Hepatocyte (in vitro differentiated cells): Measurements from ENCODE around the gene LTO1.

Source experiments
- EZH2 ChIP-seq: fragments of 200-600 bp; sonication (generic); IDR thresholded peaks from 2 replicates; pipeline ENCODE4 v1.6.1; 2016; ENCODE audit warnings: antibody characterized with exemption, mild to moderate bottlenecking, borderline replicate concordance
- TF ChIP-seq, protein P1 (sequence below): fragments of 200-600 bp; sonication (generic); IDR thresholded peaks from 2 replicates; pipeline ENCODE4 v1.5.1; 2016; ENCODE audit warnings: antibody characterized with exemption, mild to moderate bottlenecking; ENCODE audit not compliant: poor library complexity

DNA sequence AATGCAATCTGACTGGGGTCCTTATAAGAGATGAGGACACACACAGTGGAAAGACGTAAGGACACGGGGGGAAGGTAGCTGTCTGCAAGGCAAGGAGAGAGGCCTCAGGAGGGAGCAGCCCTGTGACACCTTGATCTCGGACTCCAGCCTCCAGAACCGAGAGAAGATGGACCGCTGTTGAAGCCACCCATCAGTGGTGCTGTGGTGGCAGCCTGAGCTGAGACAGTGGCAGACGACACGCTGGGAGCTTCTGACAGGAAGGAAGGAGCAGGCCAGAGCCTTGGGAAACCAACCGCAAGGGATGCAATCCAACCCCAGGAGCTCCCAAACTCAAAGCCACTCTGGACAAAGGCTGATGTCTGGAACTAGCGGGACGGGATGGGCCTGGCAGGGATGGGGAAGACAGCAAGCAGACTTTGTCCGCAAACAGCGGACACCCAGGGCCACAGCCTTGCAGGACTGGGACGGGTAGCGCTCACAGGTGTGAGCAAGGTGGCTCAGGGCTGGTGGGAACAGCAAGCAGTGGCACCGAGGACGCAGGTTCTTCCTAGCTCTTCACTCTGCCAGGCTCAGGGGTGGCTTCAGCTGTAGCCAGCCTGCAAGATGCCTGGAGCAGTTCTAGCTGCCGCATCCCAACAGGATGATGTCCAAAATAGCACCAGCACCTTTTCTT is 10.9 kb downstream of the LTO1 start:
- TF ChIP-seq EZH2: no peak
- TF ChIP-seq, protein P1, sequence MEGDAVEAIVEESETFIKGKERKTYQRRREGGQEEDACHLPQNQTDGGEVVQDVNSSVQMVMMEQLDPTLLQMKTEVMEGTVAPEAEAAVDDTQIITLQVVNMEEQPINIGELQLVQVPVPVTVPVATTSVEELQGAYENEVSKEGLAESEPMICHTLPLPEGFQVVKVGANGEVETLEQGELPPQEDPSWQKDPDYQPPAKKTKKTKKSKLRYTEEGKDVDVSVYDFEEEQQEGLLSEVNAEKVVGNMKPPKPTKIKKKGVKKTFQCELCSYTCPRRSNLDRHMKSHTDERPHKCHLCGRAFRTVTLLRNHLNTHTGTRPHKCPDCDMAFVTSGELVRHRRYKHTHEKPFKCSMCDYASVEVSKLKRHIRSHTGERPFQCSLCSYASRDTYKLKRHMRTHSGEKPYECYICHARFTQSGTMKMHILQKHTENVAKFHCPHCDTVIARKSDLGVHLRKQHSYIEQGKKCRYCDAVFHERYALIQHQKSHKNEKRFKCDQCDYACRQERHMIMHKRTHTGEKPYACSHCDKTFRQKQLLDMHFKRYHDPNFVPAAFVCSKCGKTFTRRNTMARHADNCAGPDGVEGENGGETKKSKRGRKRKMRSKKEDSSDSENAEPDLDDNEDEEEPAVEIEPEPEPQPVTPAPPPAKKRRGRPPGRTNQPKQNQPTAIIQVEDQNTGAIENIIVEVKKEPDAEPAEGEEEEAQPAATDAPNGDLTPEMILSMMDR: no peak
